ENCODE measurements around the gene SYNDIG1. TPM values are rescaled to one million over a fixed set of nuclear protein-coding genes. Genes with fewer than 3 reads are reported as not detected.
"Not testable (repeated sequence)": the region's sequence is repeated elsewhere in the genome, so short reads cannot be mapped to it uniquely, and the experiment has no call there.

SYNDIG1 gene
- polyA plus RNA-seq, 5 donors, result 4.6 to 6.8 (median 5.3) TPM

- DNase-seq, result no peak
Observed at GRCh38 chr20:24608926-24609667, 139.7 kb downstream of the SYNDIG1 start.

- no peak for DNase-seq
Observed at GRCh38 chr20:24609757-24610156, 140.3 kb downstream of the SYNDIG1 start.

- no peak for DNase-seq
Observed at GRCh38 chr20:24610341-24611115, 141.1 kb downstream of the SYNDIG1 start.

- no peak for DNase-seq
Observed at GRCh38 chr20:24611360-24612140, 142.1 kb downstream of the SYNDIG1 start.

- no peak for DNase-seq
Observed at GRCh38 chr20:24612799-24613775, 143.7 kb downstream of the SYNDIG1 start.

GRCh38 chr20:24614341-24614740 is 144.9 kb downstream of the SYNDIG1 start:
- no peak for DNase-seq

GRCh38 chr20:24615353-24615752 is 145.9 kb downstream of the SYNDIG1 start:
- DNase-seq, result no peak

GRCh38 chr20:24616258-24617079 is 147.0 kb downstream of the SYNDIG1 start:
- DNase-seq, result no peak

- DNase-seq, result no peak
Observed at GRCh38 chr20:24617080-24617432, 147.6 kb downstream of the SYNDIG1 start.

GRCh38 chr20:24617757-24618450 is 148.5 kb downstream of the SYNDIG1 start:
- DNase-seq, result no peak

- no peak for DNase-seq
Observed at GRCh38 chr20:24618739-24619138, 149.3 kb downstream of the SYNDIG1 start.

- peak; percentile 21 to 28 for DNase-seq
Observed at GRCh38 chr20:24619212-24619611, 149.8 kb downstream of the SYNDIG1 start.

GRCh38 chr20:24620937-24621519 is 151.6 kb downstream of the SYNDIG1 start:
- DNase-seq, result no peak

GRCh38 chr20:24622856-24623255 is 153.4 kb downstream of the SYNDIG1 start:
- DNase-seq, result no peak

- DNase-seq, result not testable (repeated sequence)
Observed at GRCh38 chr20:24626141-24626540, 156.7 kb downstream of the SYNDIG1 start.

GRCh38 chr20:24627291-24627690 is 157.9 kb downstream of the SYNDIG1 start:
- no peak for DNase-seq

GRCh38 chr20:24627926-24628325 is 158.5 kb downstream of the SYNDIG1 start:
- DNase-seq, result no peak

- no peak for DNase-seq
Observed at GRCh38 chr20:24628985-24629384, 159.6 kb downstream of the SYNDIG1 start.

GRCh38 chr20:24629668-24630067 is 160.2 kb downstream of the SYNDIG1 start:
- no peak for DNase-seq

Data from right lung (tissue), 5 donors.